IMR-90 (cell line): ENCODE results near the gene MAP1LC3B2. TPM values are rescaled to one million over a fixed set of nuclear protein-coding genes. Genes with fewer than 3 reads are reported as not detected.

Source experiments
- ATAC-seq: fragments of 200-7000 bp; cut with Tn5 transposase; 2 replicates; pipeline ENCODE4 v1.9.1; 2020; ENCODE audit warnings: low read depth, mild to moderate bottlenecking, moderate library complexity
- BruUV-seq: library from RNA; stranded (reverse); fragments of 400-500 nt; replicated peaks from 2 replicates; lab custom pipeline; 2021; lab: Mats Ljungman, UMichigan
- CTCF ChIA-PET: fragments of 300-600 bp; formaldehyde crosslinking; extraction: SDS; loops from one replicate; lab custom pipeline; 2021; ENCODE audit warnings: antibody characterized with exemption; lab: Yijun Ruan, JAX
- POLR2A ChIA-PET: fragments of 300-600 bp; sonication (Branson Sonifier 250); formaldehyde crosslinking; loops from one replicate; lab custom pipeline; 2022; ENCODE audit warnings: antibody characterized with exemption; ENCODE audit not compliant: unreplicated experiment; lab: Charles Lee
- DNase-seq: peaks from one replicate; pipeline ENCODE4 v3.0.0; 2013
- H2AFZ ChIP-seq: replicated peaks from 2 replicates; pipeline ENCODE3; 2013; ENCODE audit warnings: low read length, mild to moderate bottlenecking; ENCODE audit not compliant: poor library complexity
- H2AK5ac ChIP-seq: 2 replicates; pipeline ENCODE4 v1.6.1; 2013; ENCODE audit warnings: low read depth, low read length, inconsistent platforms
- H2AK9ac ChIP-seq: replicated peaks from 2 replicates; pipeline ENCODE3; 2013; ENCODE audit warnings: mild to moderate bottlenecking, low read depth, low read length, moderate library complexity; ENCODE audit not compliant: poor library complexity
- H2BK120ac ChIP-seq: 2 replicates; pipeline ENCODE4 v1.6.1; 2013; ENCODE audit warnings: low read depth, low read length, inconsistent platforms
- H2BK15ac ChIP-seq: 3 replicates; pipeline ENCODE4 v1.6.1; 2013; ENCODE audit warnings: low read depth, low read length, inconsistent platforms
- H2BK20ac ChIP-seq: 2 replicates; pipeline ENCODE4 v1.6.1; 2013; ENCODE audit warnings: low read depth, mild to moderate bottlenecking, inconsistent platforms, low read length, moderate library complexity
- H2BK5ac ChIP-seq: 2 replicates; pipeline ENCODE4 v1.6.1; 2013; ENCODE audit warnings: mild to moderate bottlenecking, low read depth, low read length, inconsistent platforms; ENCODE audit not compliant: poor library complexity, severe bottlenecking
- H3K14ac ChIP-seq: replicated peaks from 2 replicates; pipeline ENCODE4 v1.6.1; 2013; ENCODE audit warnings: low read depth, low read length, inconsistent platforms
- H3K18ac ChIP-seq: 2 replicates; pipeline ENCODE4 v1.6.1; 2013; ENCODE audit warnings: low read depth, low read length, control low read depth
- H3K23ac ChIP-seq: 2 replicates; pipeline ENCODE4 v1.6.1; 2013; ENCODE audit warnings: low read depth, low read length, inconsistent platforms
- H3K27ac ChIP-seq: 2 replicates; pipeline ENCODE4 v1.5.1; 2013; ENCODE audit warnings: mild to moderate bottlenecking, control low read depth, low read length; ENCODE audit not compliant: insufficient read depth
- H3K27me3 ChIP-seq: 2 replicates; pipeline ENCODE4 v1.6.1; 2013; ENCODE audit warnings: low read length; ENCODE audit not compliant: control insufficient read depth, insufficient read depth
- H3K36me3 ChIP-seq: 2 replicates; pipeline ENCODE4 v1.6.1; 2013; ENCODE audit warnings: low read length, mixed read lengths; ENCODE audit not compliant: control insufficient read depth, insufficient read depth
- H3K4ac ChIP-seq: 2 replicates; pipeline ENCODE4 v1.6.1; 2013; ENCODE audit warnings: low read depth, low read length, inconsistent platforms
- H3K4me1 ChIP-seq: 2 replicates; pipeline ENCODE4 v1.6.1; 2013; ENCODE audit warnings: low read length, mixed read lengths; ENCODE audit not compliant: control insufficient read depth, insufficient read depth
- H3K4me2 ChIP-seq: 2 replicates; pipeline ENCODE4 v1.6.1; 2013; ENCODE audit warnings: low read depth, mild to moderate bottlenecking, control low read depth, low read length, moderate library complexity
- H3K4me3 ChIP-seq: 2 replicates; pipeline ENCODE4 v1.5.1; 2013; ENCODE audit warnings: low read depth, mild to moderate bottlenecking, control low read depth, low read length, moderate library complexity; ENCODE audit not compliant: insufficient read depth
- H3K56ac ChIP-seq: 2 replicates; pipeline ENCODE4 v1.6.1; 2013; ENCODE audit warnings: low read length, inconsistent platforms; ENCODE audit not compliant: insufficient read depth; ENCODE audit errors: extremely low read depth
- H3K79me1 ChIP-seq, 2 experiments: 2 replicates each; pipeline ENCODE4 v1.6.1; 2013; ENCODE audit warnings: low read length in 2 of 2, inconsistent platforms in 1 of 2, low read depth in 1 of 2
- H3K9ac ChIP-seq: 2 replicates; pipeline ENCODE4 v1.6.1; 2013; ENCODE audit warnings: low read depth, low read length, control low read depth
- H3K9me1 ChIP-seq: 2 replicates; pipeline ENCODE4 v1.6.1; 2013; ENCODE audit warnings: low read length, inconsistent platforms; ENCODE audit not compliant: insufficient read depth
- H3K9me3 ChIP-seq: 2 replicates; pipeline ENCODE4 v1.6.1; 2013; ENCODE audit warnings: low read length; ENCODE audit not compliant: control insufficient read depth, insufficient read depth
- H4K20me1 ChIP-seq: 2 replicates; pipeline ENCODE4 v1.6.1; 2013; ENCODE audit warnings: low read length, inconsistent platforms; ENCODE audit not compliant: insufficient read depth
- H4K5ac ChIP-seq: 2 replicates; pipeline ENCODE4 v1.6.1; 2013; ENCODE audit warnings: mild to moderate bottlenecking, low read depth, low read length, control low read depth
- H4K8ac ChIP-seq, 2 experiments: 2 replicates each; pipeline ENCODE4 v1.6.1; 2013; ENCODE audit warnings: low read depth in 2 of 2, low read length in 2 of 2, control low read depth in 1 of 2, inconsistent platforms in 1 of 2
- H4K91ac ChIP-seq: 2 replicates; pipeline ENCODE4 v1.6.1; 2013; ENCODE audit warnings: low read depth, low read length, inconsistent platforms; ENCODE audit not compliant: insufficient read depth
- BHLHE40 ChIP-seq: fragments of 150-350 bp; IDR thresholded peaks from 2 replicates; pipeline ENCODE4 v1.6.1; 2016; ENCODE audit warnings: mild to moderate bottlenecking, low read depth, low read length
- CEBPB ChIP-seq: IDR thresholded peaks from 2 replicates; pipeline ENCODE4 v1.6.1; 2012; ENCODE audit warnings: low read depth, low read length, improper control_type of control experiment
- CHD1 ChIP-seq: IDR thresholded peaks from 2 replicates; pipeline ENCODE4 v1.6.1; 2012; ENCODE audit warnings: low read depth, low read length, improper control_type of control experiment
- FOS ChIP-seq: fragments of 150-350 bp; IDR thresholded peaks from 2 replicates; pipeline ENCODE4 v1.6.1; 2016; ENCODE audit warnings: low read depth, low read length
- MAFK ChIP-seq: IDR thresholded peaks from 2 replicates; pipeline ENCODE4 v1.6.1; 2012; ENCODE audit warnings: low read depth, low read length, improper control_type of control experiment
- MAZ ChIP-seq: IDR thresholded peaks from 2 replicates; pipeline ENCODE4 v1.6.1; 2012; ENCODE audit warnings: low read depth, mild to moderate bottlenecking, low read length, improper control_type of control experiment, moderate library complexity, borderline replicate concordance
- MXI1 ChIP-seq: IDR thresholded peaks from 2 replicates; pipeline ENCODE4 v1.6.1; 2012; ENCODE audit warnings: low read depth, mild to moderate bottlenecking, low read length, moderate library complexity, borderline replicate concordance
- POLR2A ChIP-seq: IDR thresholded peaks from 2 replicates; pipeline ENCODE4 v1.6.1; 2012; ENCODE audit warnings: mild to moderate bottlenecking, low read depth, low read length
- RAD21 ChIP-seq: IDR thresholded peaks from 2 replicates; pipeline ENCODE4 v1.6.1; 2012; ENCODE audit warnings: low read length, improper control_type of control experiment
- RCOR1 ChIP-seq: IDR thresholded peaks from 2 replicates; pipeline ENCODE4 v1.6.1; 2012; ENCODE audit warnings: mild to moderate bottlenecking, low read length, improper control_type of control experiment; ENCODE audit not compliant: insufficient replicate concordance
- SMC3 ChIP-seq: fragments of 150-350 bp; IDR thresholded peaks from 2 replicates; pipeline ENCODE4 v1.6.1; 2016; ENCODE audit warnings: low read depth, mild to moderate bottlenecking, antibody characterized with exemption, low read length, moderate library complexity
- WGBS, 2 experiments: methylation state at CpG; one replicate each; pipeline versions ENCODE4 v1.1.5 to v1.1.7; 2013; ENCODE audit warnings: missing lambda C conversion rate in 2 of 2; ENCODE audit not compliant: insufficient read length in 1 of 2; ENCODE audit errors: extremely low coverage in 2 of 2; 5-methylcytosine and 5-hydroxymethylcytosine counted together
- dilution Hi-C: fragments of 300-500 bp; cut with HindIII; formaldehyde crosslinking; loops from one replicate; pipeline ENCODE4 v1.14.3; 2018; ENCODE audit warnings: low sequenced_read_pairs; ENCODE audit not compliant: unreplicated experiment
- in situ Hi-C: fragments of 300-500 bp; cut with MboI; formaldehyde crosslinking; loops from 3 replicates; pipeline ENCODE4 v1.14.3; 2019; ENCODE audit warnings: low sequenced_read_pairs, inconsistent platforms, mixed read lengths
- intact Hi-C: fragments of 100-400 bp; cut with micrococcal nuclease; formaldehyde crosslinking; loops from 2 replicates; pipeline ENCODE4 v1.10.0; 2022
- polyA plus RNA-seq, 3 experiments: library from polyadenylated mRNA; depleted of rRNA; stranded (reverse); fragments of >200 nt; gene quantifications; 2 replicates each; pipeline ENCODE4 v1.2.3, GENCODE V29; 2012; ENCODE audit warnings: low replicate concordance in 1 of 3
- total RNA-seq: library from RNA; depleted of rRNA; stranded (reverse); fragments of >200 nt; gene quantifications from 2 replicates; pipeline ENCODE4 v1.2.3, GENCODE V29; 2012
- TF ChIP-seq, protein P1 (sequence below): fragments of 150-350 bp; IDR thresholded peaks from 2 replicates; pipeline ENCODE4 v1.6.1; 2016; ENCODE audit warnings: low read depth, mild to moderate bottlenecking, low read length, moderate library complexity, borderline replicate concordance
- TF ChIP-seq, protein P2 (sequence below): fragments of 150-350 bp; IDR thresholded peaks from 2 replicates; pipeline ENCODE4 v1.6.1; 2017; ENCODE audit warnings: mild to moderate bottlenecking, antibody characterized with exemption, low read length, low read depth
- TF ChIP-seq, protein P3 (sequence below): conservative IDR thresholded peaks from 2 replicates; pipeline ENCODE4 v1.5.1; 2012; ENCODE audit warnings: mild to moderate bottlenecking, low read depth, low read length, improper control_type of control experiment

The MAP1LC3B2 gene
- total and polyA plus RNA-seq, 2 of the 4 experiments (the other 2 are of a cell fraction): 1.4 TPM; not detected in 1

GRCh38 chr12:116551952-116552772 lies 7.0 kb upstream of the MAP1LC3B2 start:
- Histone ChIP-seq H3K36me3 (no peaks in the 10 kb centered on the region), H2AFZ (no peak overlapping the region), H4K8ac (no peak overlapping the region), H3K9ac (no peak overlapping the region), H3K56ac (no peak overlapping the region), H2BK20ac (peak overlapping the region; percentile 9), H2AK5ac (no peak overlapping the region), H3K4me3 (no peak overlapping the region), H3K4ac (peak overlapping the region; percentile 29; the same call in 1 of the 2 replicates), H3K9me3 (no peaks in the 10 kb centered on the region), H3K79me1 (no peaks in the 10 kb centered on the region), H2BK15ac (peak overlapping the region; percentile 31; the same call in 1 of the 3 replicates), H2AK9ac (no peak overlapping the region), H3K4me2 (no peak overlapping the region), H4K20me1 (no peaks in the 10 kb centered on the region), H3K14ac (peak overlapping the region; percentile 5; the same call in 1 of the 2 replicates), H2BK120ac (peak overlapping the region; percentile 52), H4K91ac (no peak overlapping the region; the same call in 1 of the 2 replicates), H3K23ac (no peak overlapping the region), H4K5ac (no peak overlapping the region), H3K27ac (no peak overlapping the region), H3K4me1 (peaks cover 8% of the 10 kb centered on the region), H3K18ac (no peak overlapping the region), H3K9me1 (peaks cover 5% of the 10 kb centered on the region; the same call in 1 of the 2 replicates), H2BK5ac (no peak overlapping the region), H3K27me3 (no peaks in the 10 kb centered on the region)
- dilution Hi-C loops (no loop called here), in situ Hi-C loops (no loop called here), intact Hi-C loops (no loop called here)
- DNase-seq (peak; percentile 86), ATAC-seq (no peak; the same call in 1 of the 2 replicates)
- CTCF ChIA-PET: no interaction called here
- POLR2A ChIA-PET: no interaction called here
- 96% methylated on average over 12 of the region's 16 CpGs; no CpG with 5 or more reads in 1 of the 2 experiments for WGBS, 2 experiments
- BruUV-seq: no TSS peak
- TF ChIP-seq, protein P1, sequence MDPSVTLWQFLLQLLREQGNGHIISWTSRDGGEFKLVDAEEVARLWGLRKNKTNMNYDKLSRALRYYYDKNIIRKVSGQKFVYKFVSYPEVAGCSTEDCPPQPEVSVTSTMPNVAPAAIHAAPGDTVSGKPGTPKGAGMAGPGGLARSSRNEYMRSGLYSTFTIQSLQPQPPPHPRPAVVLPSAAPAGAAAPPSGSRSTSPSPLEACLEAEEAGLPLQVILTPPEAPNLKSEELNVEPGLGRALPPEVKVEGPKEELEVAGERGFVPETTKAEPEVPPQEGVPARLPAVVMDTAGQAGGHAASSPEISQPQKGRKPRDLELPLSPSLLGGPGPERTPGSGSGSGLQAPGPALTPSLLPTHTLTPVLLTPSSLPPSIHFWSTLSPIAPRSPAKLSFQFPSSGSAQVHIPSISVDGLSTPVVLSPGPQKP: no peak
- TF ChIP-seq, protein P2, sequence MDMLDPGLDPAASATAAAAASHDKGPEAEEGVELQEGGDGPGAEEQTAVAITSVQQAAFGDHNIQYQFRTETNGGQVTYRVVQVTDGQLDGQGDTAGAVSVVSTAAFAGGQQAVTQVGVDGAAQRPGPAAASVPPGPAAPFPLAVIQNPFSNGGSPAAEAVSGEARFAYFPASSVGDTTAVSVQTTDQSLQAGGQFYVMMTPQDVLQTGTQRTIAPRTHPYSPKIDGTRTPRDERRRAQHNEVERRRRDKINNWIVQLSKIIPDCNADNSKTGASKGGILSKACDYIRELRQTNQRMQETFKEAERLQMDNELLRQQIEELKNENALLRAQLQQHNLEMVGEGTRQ: no peak
- no peak for TF ChIP-seq MXI1
- TF ChIP-seq CHD1: no peak
- TF ChIP-seq CEBPB: peak; percentile 91
- TF ChIP-seq SMC3: no peak
- no peak for TF ChIP-seq MAZ
- no peak for TF ChIP-seq RAD21
- no peak for TF ChIP-seq BHLHE40
- no peak for TF ChIP-seq RCOR1
- TF ChIP-seq FOS: peak; percentile 77; the same call in 1 of the 2 replicates
- no peak for TF ChIP-seq POLR2A
- TF ChIP-seq, protein P3, sequence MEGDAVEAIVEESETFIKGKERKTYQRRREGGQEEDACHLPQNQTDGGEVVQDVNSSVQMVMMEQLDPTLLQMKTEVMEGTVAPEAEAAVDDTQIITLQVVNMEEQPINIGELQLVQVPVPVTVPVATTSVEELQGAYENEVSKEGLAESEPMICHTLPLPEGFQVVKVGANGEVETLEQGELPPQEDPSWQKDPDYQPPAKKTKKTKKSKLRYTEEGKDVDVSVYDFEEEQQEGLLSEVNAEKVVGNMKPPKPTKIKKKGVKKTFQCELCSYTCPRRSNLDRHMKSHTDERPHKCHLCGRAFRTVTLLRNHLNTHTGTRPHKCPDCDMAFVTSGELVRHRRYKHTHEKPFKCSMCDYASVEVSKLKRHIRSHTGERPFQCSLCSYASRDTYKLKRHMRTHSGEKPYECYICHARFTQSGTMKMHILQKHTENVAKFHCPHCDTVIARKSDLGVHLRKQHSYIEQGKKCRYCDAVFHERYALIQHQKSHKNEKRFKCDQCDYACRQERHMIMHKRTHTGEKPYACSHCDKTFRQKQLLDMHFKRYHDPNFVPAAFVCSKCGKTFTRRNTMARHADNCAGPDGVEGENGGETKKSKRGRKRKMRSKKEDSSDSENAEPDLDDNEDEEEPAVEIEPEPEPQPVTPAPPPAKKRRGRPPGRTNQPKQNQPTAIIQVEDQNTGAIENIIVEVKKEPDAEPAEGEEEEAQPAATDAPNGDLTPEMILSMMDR: no peak
- TF ChIP-seq MAFK: peak; percentile 35; the same call in 1 of the 2 replicates
